MM.1S (cell line): ENCODE data around the gene SEC11C.

Experiments
- EZH2phosphoT487 ChIP-seq: fragments of 300-600 bp; sonication (generic); IDR thresholded peaks from 2 replicates; pipeline ENCODE4 v1.6.1; 2018; ENCODE audit warnings: antibody characterized with exemption, low read length
- TF ChIP-seq, protein P1 (sequence below): fragments of 300-600 bp; sonication (generic); IDR thresholded peaks from 2 replicates; pipeline ENCODE4 v1.5.1; 2016; ENCODE audit warnings: antibody characterized with exemption, low read length, mixed read lengths

DNA sequence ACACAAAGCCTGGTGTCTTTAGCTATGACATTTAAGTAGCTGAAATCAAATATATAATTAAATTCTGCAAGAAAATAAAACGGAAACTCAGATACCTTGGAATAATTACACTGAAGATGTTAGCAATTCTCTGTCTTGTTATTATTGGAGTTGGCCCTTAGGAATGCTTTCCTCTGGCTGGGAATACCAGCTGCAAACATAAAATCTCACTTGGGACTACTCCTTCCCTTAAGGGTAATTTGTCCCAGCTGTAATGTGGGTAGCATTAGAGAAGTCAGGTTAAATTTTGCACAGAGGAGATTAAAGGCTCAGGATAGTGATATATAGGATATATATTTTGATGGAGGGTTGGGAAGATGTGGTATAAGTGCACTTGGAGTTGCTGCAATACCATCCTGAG, 43.0 kb downstream of the SEC11C start:
- TF ChIP-seq, protein P1, sequence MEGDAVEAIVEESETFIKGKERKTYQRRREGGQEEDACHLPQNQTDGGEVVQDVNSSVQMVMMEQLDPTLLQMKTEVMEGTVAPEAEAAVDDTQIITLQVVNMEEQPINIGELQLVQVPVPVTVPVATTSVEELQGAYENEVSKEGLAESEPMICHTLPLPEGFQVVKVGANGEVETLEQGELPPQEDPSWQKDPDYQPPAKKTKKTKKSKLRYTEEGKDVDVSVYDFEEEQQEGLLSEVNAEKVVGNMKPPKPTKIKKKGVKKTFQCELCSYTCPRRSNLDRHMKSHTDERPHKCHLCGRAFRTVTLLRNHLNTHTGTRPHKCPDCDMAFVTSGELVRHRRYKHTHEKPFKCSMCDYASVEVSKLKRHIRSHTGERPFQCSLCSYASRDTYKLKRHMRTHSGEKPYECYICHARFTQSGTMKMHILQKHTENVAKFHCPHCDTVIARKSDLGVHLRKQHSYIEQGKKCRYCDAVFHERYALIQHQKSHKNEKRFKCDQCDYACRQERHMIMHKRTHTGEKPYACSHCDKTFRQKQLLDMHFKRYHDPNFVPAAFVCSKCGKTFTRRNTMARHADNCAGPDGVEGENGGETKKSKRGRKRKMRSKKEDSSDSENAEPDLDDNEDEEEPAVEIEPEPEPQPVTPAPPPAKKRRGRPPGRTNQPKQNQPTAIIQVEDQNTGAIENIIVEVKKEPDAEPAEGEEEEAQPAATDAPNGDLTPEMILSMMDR = no peak
- no peak for TF ChIP-seq EZH2phosphoT487
